Gastrocnemius medialis (tissue), 4 donors: ENCODE data around the gene MSANTD3.

Experiments
- CTCF ChIP-seq, 5 experiments: fragments of 450-650 bp in 3 of 5; fragments of 200-600 bp in 2 of 5; sonication (generic) in 2 of 5; IDR thresholded peaks in 4 of 5; conservative IDR thresholded peaks in 1 of 5; 1 replicate in 4 of 5; 2 replicates in 1 of 5; pipeline ENCODE4 v1.5.1; 2016 to 2019; ENCODE audit warnings: antibody characterized with exemption in 5 of 5, mild to moderate bottlenecking in 3 of 5, moderate library complexity in 3 of 5
- POLR2A ChIP-seq, 2 donors: fragments of 450-650 bp; IDR thresholded peaks; one replicate each; pipeline ENCODE4 v1.6.1; 2017; ENCODE audit warnings: antibody characterized with exemption in 2 of 2, mild to moderate bottlenecking in 2 of 2, moderate library complexity in 2 of 2

GRCh38 chr9:100455470-100455869 is 28.5 kb downstream of the MSANTD3 start:
- TF ChIP-seq POLR2A (IDR thresholded peaks at IDR 0.05) (no peak), CTCF (IDR thresholded peaks at IDR 0.05 in 4 of 5, conservative IDR thresholded peaks at IDR 0.05 in 1 of 5) (no peak)
